ENCODE results near the gene NABP2. TPM values are rescaled to one million over a fixed set of nuclear protein-coding genes. Genes with fewer than 3 reads are reported as not detected.

Gene NABP2
- polyA plus RNA-seq, 1 donor (not counting 4 experiments of a cell fraction or from before 2014, with no cell fraction given) = 53.5 TPM

DNA sequence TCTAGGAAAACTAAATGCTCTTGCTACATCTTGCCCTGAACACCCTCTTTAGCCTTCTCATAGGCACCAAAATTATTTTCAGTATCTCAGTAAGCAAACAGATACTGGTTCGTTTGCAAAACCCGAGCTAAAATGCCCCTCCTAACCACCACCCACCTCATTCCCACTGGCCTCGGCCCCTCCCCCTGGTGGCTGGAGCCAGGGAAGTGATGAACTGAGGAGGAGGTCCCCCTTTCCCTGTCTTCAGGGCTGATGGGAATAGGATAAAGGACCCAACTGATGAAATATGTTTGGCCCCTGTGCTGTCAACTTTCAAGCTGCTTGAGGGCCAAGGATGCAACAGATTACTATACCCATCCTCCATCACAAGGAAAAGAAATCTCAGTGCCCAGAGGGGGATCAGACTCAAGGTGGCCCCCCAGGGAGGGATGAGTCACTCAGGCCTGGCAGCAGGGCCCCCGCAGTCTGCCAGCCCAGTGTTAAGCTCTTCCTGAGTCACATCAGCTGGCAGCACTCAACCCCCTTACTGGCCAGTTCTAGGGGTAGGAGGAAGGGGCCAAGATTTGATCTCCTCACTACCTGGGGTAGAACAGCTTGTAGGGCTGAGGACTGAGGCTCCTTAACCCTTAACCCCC is 32.3 kb downstream of the NABP2 start:
- DNase-seq (ENCODE audit: low read depth, low spot score) = no peak
- Histone ChIP-seq H3K4me3 (ENCODE audit: control insufficient read depth in 2 of 3, extremely low read depth in 1 of 3, insufficient read depth in 2 of 3, low read depth in 1 of 3, low read length in 3 of 3) (peak overlapping the region in 1 of 3 experiments; percentile 90), H4K20me1 (ENCODE audit: control insufficient read depth, extremely low read depth, insufficient read depth, low read length) (no peaks in the 10 kb centered on the region), H3K9ac (ENCODE audit: control insufficient read depth, extremely low read depth, insufficient read depth, low read length) (peak overlapping the region; percentile 77), H3K27me3 (ENCODE audit: control insufficient read depth, extremely low read depth, insufficient read depth, low read length) (no peaks in the 10 kb centered on the region), H3K36me3 (ENCODE audit: control insufficient read depth in 2 of 2, extremely low read depth in 1 of 2, insufficient read depth in 2 of 2, low read length in 2 of 2) (peaks cover 41 to 44% of the 10 kb centered on the region in 2 experiments), H3K79me2 (ENCODE audit: control insufficient read depth, insufficient read depth, low read length) (peaks cover 55% of the 10 kb centered on the region), H3K4me1 (ENCODE audit: control insufficient read depth, extremely low read depth, insufficient read depth, low read length) (peaks cover 27% of the 10 kb centered on the region), H3K4me2 (ENCODE audit: control insufficient read depth, extremely low read depth, insufficient read depth, low read depth, low read length) (peak overlapping the region; percentile 65), H3K27ac (ENCODE audit: control insufficient read depth, insufficient read depth, low read length) (no peak overlapping the region), H3K9me1 (ENCODE audit: control insufficient read depth, extremely low read depth, insufficient read depth, low read length) (peaks cover 3% of the 10 kb centered on the region), H2AFZ (ENCODE audit: control insufficient read depth, low read length) (no peak overlapping the region), H3K9me3 (ENCODE audit: control insufficient read depth, low read depth, low read length) (no peaks in the 10 kb centered on the region)
- TF ChIP-seq CTCF (optimal IDR thresholded peaks at IDR 0.05 in 1 of 3, IDR thresholded peaks at IDR 0.05 in 1 of 3, conservative IDR thresholded peaks at IDR 0.05 in 1 of 3; ENCODE audit: extremely low read depth in 1 of 3, insufficient read depth in 2 of 3, low read length in 3 of 3) = peak in 1 of 3 experiments; percentile 2
- no peak for TF ChIP-seq EZH2 (IDR thresholded peaks at IDR 0.05; ENCODE audit: low read length)
- FAIRE-seq = no peak
- dilution Hi-C loops (cut with MboI; ENCODE audit: extremely low pct_ligation_motif_present, low sequenced_read_pairs) = no loop called here

DNA sequence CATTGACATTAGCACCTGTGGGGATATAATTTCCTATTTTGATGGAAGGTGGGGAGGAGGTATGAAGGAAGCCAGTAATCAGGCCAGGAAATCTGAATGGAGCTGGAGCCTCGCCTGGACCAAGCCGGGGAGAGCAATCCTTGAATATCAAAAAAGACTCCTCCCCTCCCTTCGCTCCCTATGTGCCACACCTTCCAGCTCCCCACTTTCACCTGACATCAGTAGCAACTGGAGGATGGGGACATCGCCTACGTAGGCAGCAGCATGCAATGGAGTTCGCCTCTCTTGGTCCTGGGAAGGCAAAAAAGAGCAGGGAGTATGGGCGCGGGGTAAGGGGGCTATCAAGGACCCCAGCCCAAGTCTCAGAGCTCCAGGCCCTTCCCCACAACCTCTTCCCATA is 32.9 kb downstream of the NABP2 start:
- Histone ChIP-seq H3K9me1 (ENCODE audit: control insufficient read depth, extremely low read depth, insufficient read depth, low read length) (peaks cover 3% of the 10 kb centered on the region), H3K4me2 (ENCODE audit: control insufficient read depth, extremely low read depth, insufficient read depth, low read depth, low read length) (peak overlapping the region; percentile 65), H2AFZ (ENCODE audit: control insufficient read depth, low read length) (no peak overlapping the region), H3K4me3 (ENCODE audit: control insufficient read depth in 2 of 3, extremely low read depth in 1 of 3, insufficient read depth in 2 of 3, low read depth in 1 of 3, low read length in 3 of 3) (peak overlapping the region; percentile 75 to 93 (median 90)), H3K9me3 (ENCODE audit: control insufficient read depth, low read depth, low read length) (no peaks in the 10 kb centered on the region), H4K20me1 (ENCODE audit: control insufficient read depth, extremely low read depth, insufficient read depth, low read length) (no peaks in the 10 kb centered on the region), H3K36me3 (ENCODE audit: control insufficient read depth in 2 of 2, extremely low read depth in 1 of 2, insufficient read depth in 2 of 2, low read length in 2 of 2) (peaks cover 36 to 38% of the 10 kb centered on the region in 2 experiments), H3K27ac (ENCODE audit: control insufficient read depth, insufficient read depth, low read length) (peak overlapping the region; percentile 79), H3K79me2 (ENCODE audit: control insufficient read depth, insufficient read depth, low read length) (peaks cover 51% of the 10 kb centered on the region), H3K27me3 (ENCODE audit: control insufficient read depth, extremely low read depth, insufficient read depth, low read length) (no peaks in the 10 kb centered on the region), H3K4me1 (ENCODE audit: control insufficient read depth, extremely low read depth, insufficient read depth, low read length) (peaks cover 33% of the 10 kb centered on the region), H3K9ac (ENCODE audit: control insufficient read depth, extremely low read depth, insufficient read depth, low read length) (peak overlapping the region; percentile 77)
- dilution Hi-C loops (cut with MboI; ENCODE audit: extremely low pct_ligation_motif_present, low sequenced_read_pairs) = no loop called here
- no peak for DNase-seq (ENCODE audit: low read depth, low spot score)
- TF ChIP-seq EZH2 (IDR thresholded peaks at IDR 0.05; ENCODE audit: low read length) (no peak), CTCF (optimal IDR thresholded peaks at IDR 0.05 in 1 of 3, IDR thresholded peaks at IDR 0.05 in 1 of 3, conservative IDR thresholded peaks at IDR 0.05 in 1 of 3; ENCODE audit: extremely low read depth in 1 of 3, insufficient read depth in 2 of 3, low read length in 3 of 3) (no peak)
- FAIRE-seq = no peak

Measured in keratinocyte (primary cell).